ENCODE results near the gene UFD1. TPM values are rescaled to one million over a fixed set of nuclear protein-coding genes. Genes with fewer than 3 reads are reported as not detected.
A peak's percentile ranks its signal among the peaks of the same experiment; 100 is the strongest.

UFD1 gene
- total RNA-seq, 2 experiments from 2014 or later, result 62.1 to 65.6 TPM

- H3K27ac Mint-ChIP-seq, result no peak overlapping the region
- H3K36me3 Mint-ChIP-seq (ENCODE audit: low read depth), result peaks cover 49% of the 10 kb centered on the region
These were observed 4.7 kb upstream of the UFD1 start for GRCh38 chr22:19483481-19484244.

DNA sequence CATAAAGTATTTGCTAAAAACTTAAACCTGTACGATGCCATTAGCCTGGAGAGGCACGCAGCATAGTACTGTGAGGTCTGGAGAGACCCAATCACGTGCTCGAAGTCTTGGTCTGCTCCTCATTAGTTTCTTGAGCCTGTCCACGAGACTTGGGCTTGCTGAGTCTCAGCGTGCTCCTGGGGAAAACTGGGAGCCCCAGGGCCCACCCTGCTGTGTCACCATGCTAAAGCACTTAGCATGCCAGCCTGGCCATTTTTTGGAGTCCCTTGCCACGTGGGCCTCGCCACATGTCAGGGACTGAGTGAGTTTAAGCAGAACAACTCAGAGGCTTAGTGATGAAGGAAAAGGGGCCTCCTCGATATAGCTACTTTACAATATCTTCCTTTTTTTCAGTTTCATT is 3.3 kb upstream of the UFD1 start:
- Mint-ChIP-seq H3K36me3 (ENCODE audit: low read depth) (peaks cover 39% of the 10 kb centered on the region), H3K27me3 (no peaks in the 10 kb centered on the region), H3K9me3 (no peaks in the 10 kb centered on the region), H3K27ac (no peak overlapping the region), H3K4me1 (peaks cover 41% of the 10 kb centered on the region), H3K4me3 (no peak overlapping the region)
- POLR2A ChIA-PET, result no interaction called here
- CTCF ChIA-PET, result no interaction called here
- no peak for DNase-seq

More at GRCh38 chr22:19483481-19484244, 4.7 kb upstream of the UFD1 start:
- H3K4me3 Mint-ChIP-seq, result no peak overlapping the region
- POLR2A ChIA-PET, result interaction anchor here (0.7 to 1.7 kb wide), 2 partner anchors 36 to 107 kb away, joined by 3 to 5 read pairs; partner anchors contain the start of gene C22orf39
- CTCF ChIA-PET, result no interaction called here
- no peak for DNase-seq
- H3K4me1 Mint-ChIP-seq, result peaks cover 35% of the 10 kb centered on the region
- no peaks in the 10 kb centered on the region for H3K9me3 Mint-ChIP-seq
- H3K27me3 Mint-ChIP-seq, result no peaks in the 10 kb centered on the region

- Mint-ChIP-seq H3K4me3 (peak overlapping the region; percentile 100), H3K27me3 (no peaks in the 10 kb centered on the region), H3K9me3 (no peaks in the 10 kb centered on the region), H3K27ac (peak overlapping the region; percentile 95), H3K36me3 (ENCODE audit: low read depth) (peaks cover 38% of the 10 kb centered on the region), H3K4me1 (peaks cover 51% of the 10 kb centered on the region)
- ChIA-PET CTCF (interaction anchor here (0.8 to 2.2 kb wide), 4 partner anchors 11 to 336 kb away, joined by 3 to 8 read pairs (median 4); partner anchors contain the start of gene ESS2), POLR2A (interaction anchor here (0.6 to 5.0 kb wide), 8 partner anchors 8 to 1405 kb away, joined by 3 to 59 read pairs (median 8); partner anchors contain the start of genes C22orf39, HIRA and MRPL40)
- no peak for DNase-seq
These were observed 1.8 kb upstream of the UFD1 start for GRCh38 chr22:19480789-19481188.

DNA sequence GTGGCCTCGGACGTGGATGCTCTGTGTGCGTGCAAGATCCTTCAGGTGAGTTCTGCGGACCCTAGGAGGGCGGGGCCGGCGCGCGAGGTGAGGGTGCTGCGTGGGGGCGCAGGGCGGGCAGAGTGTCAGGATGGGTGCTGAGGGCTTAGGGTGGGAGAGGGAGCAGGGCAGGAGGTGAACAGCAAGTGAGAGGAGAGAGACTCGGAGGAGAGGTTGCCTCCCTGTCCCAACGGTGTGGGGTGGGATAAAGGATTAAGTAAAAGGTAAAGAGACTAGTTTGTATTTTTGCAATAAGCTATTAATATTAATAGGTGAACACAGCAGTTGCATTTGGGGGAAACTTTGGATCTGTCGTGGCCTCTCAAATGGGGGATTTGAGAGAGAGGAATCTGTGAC is 1.2 kb upstream of the UFD1 start:
- peak; percentile 20 for DNase-seq
- Mint-ChIP-seq H3K4me1 (peaks cover 52% of the 10 kb centered on the region), H3K27ac (peak overlapping the region; percentile 95), H3K27me3 (no peaks in the 10 kb centered on the region), H3K4me3 (peak overlapping the region; percentile 100), H3K9me3 (no peaks in the 10 kb centered on the region), H3K36me3 (ENCODE audit: low read depth) (peaks cover 39% of the 10 kb centered on the region)
- ChIA-PET CTCF (interaction anchor here (0.6 to 3.3 kb wide), 9 partner anchors 8 to 572 kb away, joined by 3 to 16 read pairs (median 4); partner anchors contain the start of gene ESS2), POLR2A (interaction anchor here (0.6 to 5.0 kb wide), 18 partner anchors 9 to 1405 kb away, joined by 3 to 59 read pairs (median 4); partner anchors contain the start of genes C22orf39, ESS2, HIRA and MRPL40)

DNA sequence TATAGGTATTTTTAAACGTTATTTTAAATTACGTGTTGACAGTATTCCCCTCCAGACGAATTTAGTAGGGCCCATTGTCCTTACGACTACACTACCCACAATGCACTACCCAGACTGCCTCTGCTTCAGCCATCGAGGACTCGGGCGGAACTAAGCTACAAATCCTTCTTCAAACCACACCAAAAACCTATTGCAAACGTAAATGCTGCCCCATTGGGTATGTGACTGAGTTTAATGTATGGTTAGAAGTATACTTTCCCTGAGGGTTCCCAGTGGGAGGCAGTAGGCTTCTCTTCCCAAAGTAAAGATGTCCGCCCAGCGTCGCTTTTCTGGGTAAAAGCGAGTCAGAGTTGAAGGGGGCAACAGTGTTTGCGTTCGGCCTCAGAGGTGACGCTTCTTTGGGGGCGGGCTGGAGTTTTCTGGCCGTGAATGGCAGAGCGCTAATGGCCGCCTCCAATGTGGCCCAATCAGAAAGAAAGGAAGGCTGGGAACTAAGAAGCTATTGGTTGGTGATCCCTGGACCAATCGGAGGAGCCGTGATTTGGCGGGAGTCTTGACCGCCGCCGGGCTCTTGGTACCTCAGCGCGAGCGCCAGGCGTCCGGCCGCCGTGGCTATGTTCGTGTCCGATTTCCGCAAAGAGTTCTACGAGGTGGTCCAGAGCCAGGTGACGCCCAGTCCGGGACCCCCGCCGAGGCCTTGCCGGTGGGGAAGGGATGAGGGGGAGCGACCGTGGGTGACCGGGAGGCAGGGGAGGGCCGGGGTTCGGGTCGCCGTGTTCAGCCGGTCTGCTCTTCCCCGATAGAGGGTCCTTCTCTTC is 571 bp upstream of the UFD1 start, which contains the start of gene CDC45:
TSS of gene CDC45 (plus strand) at position 566 of the 818 bp plus-strand sequence. CDS start at position 615, 49 bp downstream.
- Mint-ChIP-seq H3K4me1 (peaks cover 46% of the 10 kb centered on the region), H3K9me3 (no peaks in the 10 kb centered on the region), H3K27ac (peak within 1 kb of the TSS; percentile 95), H3K4me3 (peak within 1 kb of the TSS; percentile 100), H3K36me3 (ENCODE audit: low read depth) (peaks cover 35% of the 10 kb centered on the region), H3K27me3 (no peaks in the 10 kb centered on the region)
- DNase-seq, result peak; percentile 96
- ChIA-PET CTCF (interaction anchor here (0.6 to 3.3 kb wide), 9 partner anchors 9 to 571 kb away, joined by 3 to 16 read pairs (median 4); partner anchors contain the start of gene ESS2), POLR2A (interaction anchor here (0.7 to 5.0 kb wide), 23 partner anchors 10 to 1330 kb away, joined by 3 to 59 read pairs (median 4); partner anchors contain the start of genes C22orf39, DGCR2, ESS2 and HIRA)

- Mint-ChIP-seq H3K9me3 (no peaks in the 10 kb centered on the region), H3K36me3 (ENCODE audit: low read depth) (peaks cover 32% of the 10 kb centered on the region), H3K4me1 (peaks cover 38% of the 10 kb centered on the region), H3K4me3 (peak overlapping the region; percentile 100), H3K27ac (peak overlapping the region; percentile 76), H3K27me3 (no peaks in the 10 kb centered on the region)
- no peak for DNase-seq
- ChIA-PET POLR2A (interaction anchor here (0.6 to 5.0 kb wide), 20 partner anchors 11 to 543 kb away, joined by 3 to 59 read pairs (median 4); partner anchors contain the start of genes C22orf39, ESS2, HIRA and MRPL40), CTCF (interaction anchor here (0.6 to 3.3 kb wide), 9 partner anchors 11 to 333 kb away, joined by 3 to 18 read pairs (median 4); partner anchors contain the start of genes C22orf39, ESS2, HIRA and MRPL40)
These were observed 720 bp downstream of the UFD1 start for GRCh38 chr22:19478045-19478900.

GRCh38 chr22:19477321-19478044 is 1.5 kb downstream of the UFD1 start:
- ChIA-PET POLR2A (interaction anchor here (0.9 to 5.0 kb wide), 14 partner anchors 10 to 544 kb away, joined by 3 to 59 read pairs (median 5); partner anchors contain the start of genes C22orf39, ESS2, HIRA and MRPL40), CTCF (interaction anchor here (0.6 to 3.3 kb wide), 12 partner anchors 11 to 333 kb away, joined by 3 to 18 read pairs (median 4); partner anchors contain the start of genes C22orf39, ESS2, GSC2 and HIRA)
- DNase-seq, result no peak
- peaks cover 35% of the 10 kb centered on the region for H3K36me3 Mint-ChIP-seq (ENCODE audit: low read depth)
- peaks cover 35% of the 10 kb centered on the region for H3K4me1 Mint-ChIP-seq
- peak overlapping the region; percentile 100 for H3K4me3 Mint-ChIP-seq
- H3K27me3 Mint-ChIP-seq, result no peaks in the 10 kb centered on the region
- peak overlapping the region; percentile 76 for H3K27ac Mint-ChIP-seq
- H3K9me3 Mint-ChIP-seq, result no peaks in the 10 kb centered on the region

- Mint-ChIP-seq H3K9me3 (no peaks in the 10 kb centered on the region), H3K27me3 (no peaks in the 10 kb centered on the region), H3K4me3 (no peak overlapping the region), H3K36me3 (ENCODE audit: low read depth) (peaks cover 46% of the 10 kb centered on the region), H3K27ac (peak overlapping the region; percentile 47), H3K4me1 (peaks cover 32% of the 10 kb centered on the region)
- POLR2A ChIA-PET, result interaction anchor here (5.0 kb wide), 1 partner anchor 44 kb away, joined by 59 read pairs; the partner anchor contains the start of genes HIRA and MRPL40
- CTCF ChIA-PET, result interaction anchor here (1.3 to 2.8 kb wide), 2 partner anchors 9 to 154 kb away, joined by 3 to 18 read pairs; no protein-coding TSS in a partner anchor
- DNase-seq, result no peak
These were observed 3.0 kb downstream of the UFD1 start for GRCh38 chr22:19476023-19476422.

GRCh38 chr22:19473578-19473977 is 5.4 kb downstream of the UFD1 start:
- Mint-ChIP-seq H3K27me3 (no peaks in the 10 kb centered on the region), H3K4me1 (peaks cover 19% of the 10 kb centered on the region), H3K36me3 (ENCODE audit: low read depth) (peaks cover 58% of the 10 kb centered on the region), H3K9me3 (no peaks in the 10 kb centered on the region), H3K27ac (no peak overlapping the region), H3K4me3 (no peak overlapping the region)
- DNase-seq, result no peak
- ChIA-PET CTCF (interaction anchor here (1.4 kb wide), 2 partner anchors 159 to 294 kb away, joined by 3 to 5 read pairs; no protein-coding TSS in a partner anchor), POLR2A (interaction anchor here (1.2 kb wide), 1 partner anchor 39 kb away, joined by 4 read pairs; no protein-coding TSS in a partner anchor)

DNA sequence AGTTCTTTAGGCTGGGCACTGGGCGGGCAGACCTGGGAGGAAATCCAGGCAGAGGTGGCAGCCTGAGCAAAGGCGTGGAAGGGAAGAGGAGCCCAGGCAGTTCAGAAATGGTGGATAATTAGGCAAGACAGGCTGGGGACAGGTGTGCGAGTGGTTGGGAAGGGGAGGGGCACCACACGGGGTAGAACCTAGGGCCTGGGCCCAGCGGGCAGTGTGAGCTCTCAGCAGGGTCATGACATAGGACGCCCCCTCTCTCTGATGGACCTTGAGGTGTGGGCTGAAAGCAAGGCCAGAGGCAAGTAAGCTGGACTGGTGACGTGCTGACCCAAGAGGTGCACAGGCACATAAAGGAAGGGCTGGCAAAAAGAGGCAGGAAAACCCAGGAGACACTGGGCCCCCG is 6.8 kb downstream of the UFD1 start:
- CTCF ChIA-PET, result interaction anchor here (0.5 to 1.4 kb wide), 2 partner anchors 13 to 160 kb away, joined by 3 to 5 read pairs; no protein-coding TSS in a partner anchor
- Mint-ChIP-seq H3K27me3 (no peaks in the 10 kb centered on the region), H3K9me3 (no peaks in the 10 kb centered on the region), H3K4me1 (peaks cover 12% of the 10 kb centered on the region), H3K4me3 (no peak overlapping the region), H3K27ac (no peak overlapping the region), H3K36me3 (ENCODE audit: low read depth) (peaks cover 71% of the 10 kb centered on the region)
- POLR2A ChIA-PET, result interaction anchor here (1.5 kb wide), 1 partner anchor 20 kb away, joined by 3 read pairs; no protein-coding TSS in a partner anchor
- DNase-seq, result no peak

DNA sequence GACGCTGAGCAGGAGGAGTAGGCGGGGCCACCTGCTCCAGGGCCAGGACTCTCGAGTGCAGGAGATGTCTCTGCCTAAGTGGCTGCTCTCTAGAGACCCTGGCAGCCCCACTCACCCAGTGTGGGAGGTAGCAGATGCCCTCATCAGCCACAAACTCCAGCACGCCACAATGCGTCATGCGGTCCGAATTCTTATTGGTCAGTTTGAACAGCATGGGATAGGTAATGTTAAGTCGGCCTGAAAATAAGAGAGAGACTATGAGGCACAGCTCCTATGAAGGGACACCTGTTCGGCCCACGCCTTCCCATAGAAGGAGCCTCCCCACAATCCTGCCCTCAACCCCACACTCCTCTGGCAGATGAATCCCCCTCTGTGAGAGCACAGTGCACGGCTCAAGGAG is 7.4 kb downstream of the UFD1 start:
- Mint-ChIP-seq H3K27me3 (no peaks in the 10 kb centered on the region), H3K9me3 (no peaks in the 10 kb centered on the region), H3K36me3 (ENCODE audit: low read depth) (peaks cover 78% of the 10 kb centered on the region), H3K4me1 (peaks cover 9% of the 10 kb centered on the region), H3K4me3 (no peak overlapping the region), H3K27ac (no peak overlapping the region)
- ChIA-PET CTCF (no interaction called here), POLR2A (interaction anchor here (1.5 kb wide), 1 partner anchor 19 kb away, joined by 3 read pairs; no protein-coding TSS in a partner anchor)
- no peak for DNase-seq

Measured in activated CD4-positive, alpha-beta memory T cell treated with anti-CD3 and anti-CD28 coated beads, Interleukin-2, amount 10 ng/mL, durations not matched to agents 7 days and 5 days (primary cell).